ENCODE results near the gene AVL9. TPM values are rescaled to one million over a fixed set of nuclear protein-coding genes. Genes with fewer than 3 reads are reported as not detected.

Gene AVL9
- total RNA-seq, 1 donor from 2014 or later = 24.9 TPM

Other genes starting within 250 kb of the AVL9 start
- 41.3 TPM for gene LSM5, start 5.1 kb upstream of the AVL9 start, total RNA-seq

Measured in esophagus mucosa (tissue), 1 donor.